Mesenchymal stem cell (in vitro differentiated cells and primary cell): ENCODE results near the gene COL23A1.

Experiments used
- DNase-seq: peaks from one replicate; pipeline ENCODE4 v3.0.0-alpha.2; 2013
- H2AFZ ChIP-seq: one replicate; pipeline ENCODE4 v1.6.1; 2013; ENCODE audit warnings: low read depth, mild to moderate bottlenecking, control low read depth, inconsistent platforms, low read length, moderate library complexity
- H2AK5ac ChIP-seq: 2 replicates; pipeline ENCODE4 v1.6.1; 2013; ENCODE audit warnings: low read length, moderate library complexity, mild to moderate bottlenecking, inconsistent platforms; ENCODE audit not compliant: severe bottlenecking
- H2BK120ac ChIP-seq: one replicate; pipeline ENCODE4 v1.6.1; 2013; ENCODE audit warnings: low read depth, mild to moderate bottlenecking, inconsistent platforms, low read length, moderate library complexity
- H2BK12ac ChIP-seq, 2 experiments: one replicate each; pipeline ENCODE4 v1.6.1; 2013; ENCODE audit warnings: inconsistent platforms in 2 of 2, low read length in 2 of 2, mild to moderate bottlenecking in 2 of 2, moderate library complexity in 2 of 2, control low read depth in 1 of 2
- H2BK15ac ChIP-seq: one replicate; pipeline ENCODE4 v1.6.1; 2013; ENCODE audit warnings: mild to moderate bottlenecking, low read depth, inconsistent platforms; ENCODE audit not compliant: poor library complexity, severe bottlenecking
- H2BK5ac ChIP-seq: 2 replicates; pipeline ENCODE4 v1.6.1; 2013; ENCODE audit warnings: low read depth, mild to moderate bottlenecking, low read length, control low read depth, inconsistent platforms; ENCODE audit not compliant: poor library complexity, severe bottlenecking
- H3K14ac ChIP-seq, 2 experiments: one replicate each; pipeline ENCODE4 v1.6.1; 2013; ENCODE audit warnings: inconsistent platforms in 2 of 2, low read length in 2 of 2, control low read depth in 1 of 2, mild to moderate bottlenecking in 1 of 2, moderate library complexity in 1 of 2
- H3K18ac ChIP-seq, 2 experiments: one replicate each; pipeline ENCODE4 v1.6.1; 2013; ENCODE audit warnings: inconsistent platforms in 2 of 2, low read length in 2 of 2, control low read depth in 1 of 2, low read depth in 1 of 2, mild to moderate bottlenecking in 1 of 2
- H3K23ac ChIP-seq, 2 experiments: one replicate each; pipeline ENCODE4 v1.6.1; 2013; ENCODE audit warnings: inconsistent platforms in 2 of 2, low read length in 2 of 2, mild to moderate bottlenecking in 2 of 2, moderate library complexity in 2 of 2, control low read depth in 1 of 2
- H3K27ac ChIP-seq: 2 replicates; pipeline ENCODE4 v1.5.1; 2013; ENCODE audit warnings: mild to moderate bottlenecking, moderate library complexity, low read length, control low read depth, inconsistent platforms; ENCODE audit not compliant: poor library complexity, severe bottlenecking
- H3K27me3 ChIP-seq, 2 experiments: 2 replicates each; pipeline versions ENCODE4 v1.6.1 to v1.7.0; 2013; ENCODE audit warnings: low read length in 2 of 2, mild to moderate bottlenecking in 2 of 2, moderate library complexity in 2 of 2, control low read depth in 1 of 2, inconsistent platforms in 1 of 2; ENCODE audit not compliant: control insufficient read depth in 1 of 2, insufficient read depth in 1 of 2
- H3K36me3 ChIP-seq, 2 experiments: 2 replicates each; pipeline versions ENCODE4 v1.6.1 to v1.7.0; 2013; ENCODE audit warnings: low read length in 2 of 2, control low read depth in 1 of 2, inconsistent platforms in 1 of 2, low read depth in 1 of 2, mild to moderate bottlenecking in 1 of 2; ENCODE audit not compliant: insufficient read depth in 2 of 2, control insufficient read depth in 1 of 2
- H3K4ac ChIP-seq, 2 experiments: one replicate each; pipeline ENCODE4 v1.6.1; 2013; ENCODE audit warnings: inconsistent platforms in 2 of 2, low read length in 2 of 2, mild to moderate bottlenecking in 2 of 2, moderate library complexity in 2 of 2, control low read depth in 1 of 2, low read depth in 1 of 2
- H3K4me1 ChIP-seq: 2 replicates; pipeline ENCODE4 v1.6.1; 2013; ENCODE audit warnings: low read depth, low read length, control low read depth; ENCODE audit not compliant: control insufficient read depth, insufficient read depth
- H3K4me2 ChIP-seq: 2 replicates; pipeline ENCODE4 v1.6.1; 2013; ENCODE audit warnings: low read length, mild to moderate bottlenecking, inconsistent platforms; ENCODE audit not compliant: poor library complexity, severe bottlenecking
- H3K4me3 ChIP-seq, 2 experiments: 2 replicates each; pipeline versions ENCODE4 v1.5.1 to v1.7.0; 2013; ENCODE audit warnings: low read length in 2 of 2, mild to moderate bottlenecking in 2 of 2, control low read depth in 1 of 2, low read depth in 1 of 2; ENCODE audit not compliant: insufficient read depth in 1 of 2
- H3K79me1 ChIP-seq: replicated peaks from 2 replicates; pipeline ENCODE4 v1.6.1; 2013; ENCODE audit warnings: mild to moderate bottlenecking, control low read depth, low read length, inconsistent platforms; ENCODE audit not compliant: poor library complexity, severe bottlenecking
- H3K9ac ChIP-seq: 2 replicates; pipeline ENCODE4 v1.7.0; 2013; ENCODE audit warnings: mild to moderate bottlenecking, low read length, moderate library complexity
- H3K9me3 ChIP-seq: 2 replicates; pipeline ENCODE4 v1.7.0; 2013; ENCODE audit warnings: mild to moderate bottlenecking, low read length; ENCODE audit not compliant: control insufficient read depth
- H4K8ac ChIP-seq: one replicate; pipeline ENCODE4 v1.6.1; 2013; ENCODE audit warnings: inconsistent platforms, mild to moderate bottlenecking, low read length, moderate library complexity
- H4K91ac ChIP-seq: one replicate; pipeline ENCODE4 v1.6.1; 2013; ENCODE audit warnings: mild to moderate bottlenecking, low read length, inconsistent platforms
- WGBS: methylation state at CpG from one replicate; pipeline ENCODE4 v1.1.7; 2013; ENCODE audit warnings: mixed read lengths; 5-methylcytosine and 5-hydroxymethylcytosine counted together

The COL23A1 gene

DNA sequence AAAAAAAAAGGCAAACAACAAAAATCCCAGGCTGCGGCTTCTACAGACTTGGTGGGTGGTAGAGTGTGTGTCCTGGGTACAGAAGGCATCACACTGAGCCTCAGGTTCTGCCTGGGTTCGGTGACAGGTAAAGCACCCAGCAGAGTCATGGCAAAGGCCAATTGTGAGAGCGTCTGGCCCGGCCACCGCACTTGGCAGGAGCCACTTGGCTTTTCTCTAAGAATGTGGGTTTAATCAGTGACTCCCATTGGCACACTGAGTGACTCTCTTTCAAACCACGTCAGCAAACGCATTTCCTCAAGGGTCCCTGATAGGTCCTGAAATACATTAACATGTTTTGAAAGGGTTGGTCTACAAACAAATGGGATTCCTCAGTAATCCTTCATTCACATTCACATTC lies 17.0 kb downstream of the COL23A1 start:
- Histone ChIP-seq H2AK5ac (no peak overlapping the region), H3K18ac (no peak overlapping the region), H3K4me1 (peaks cover 2% of the 10 kb centered on the region), H3K4ac (no peak overlapping the region), H4K91ac (no peak overlapping the region), H2BK5ac (no peak overlapping the region), H2BK15ac (no peak overlapping the region), H2AFZ (no peak overlapping the region), H3K4me2 (no peak overlapping the region), H3K23ac (no peak overlapping the region), H2BK120ac (no peak overlapping the region), H3K9me3 (peaks cover 11% of the 10 kb centered on the region), H3K4me3 (no peak overlapping the region), H3K14ac (no peak overlapping the region), H3K27me3 (peaks cover 9 to 20% of the 10 kb centered on the region in 2 experiments), H4K8ac (no peak overlapping the region), H3K27ac (no peak overlapping the region), H2BK12ac (no peak overlapping the region), H3K9ac (no peak overlapping the region), H3K79me1 (no peaks in the 10 kb centered on the region), H3K36me3 (no peaks in the 10 kb centered on the region)
- WGBS: 80% methylated on average over 7 of the region's 7 CpGs
- DNase-seq: no peak

DNA sequence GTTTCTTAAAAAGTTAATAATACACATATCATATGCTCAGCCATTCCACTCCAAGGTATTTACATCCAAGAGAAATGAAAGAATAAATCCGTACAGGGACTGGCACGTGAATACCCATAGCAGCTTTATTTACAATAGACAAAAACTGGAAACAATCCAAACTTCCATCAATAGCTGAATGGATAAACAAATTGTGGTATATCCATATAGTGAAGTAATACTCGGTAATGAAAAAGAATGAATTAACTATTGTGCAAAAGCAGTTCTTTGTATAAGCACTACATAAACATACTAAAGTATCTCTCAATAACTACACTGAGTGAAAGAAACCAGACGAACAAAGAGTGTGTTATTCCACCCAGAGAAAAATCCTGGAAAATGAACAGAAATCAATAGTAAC lies 17.6 kb downstream of the COL23A1 start:
- no peak overlapping the region for H2BK120ac ChIP-seq
- H2BK5ac ChIP-seq: no peak overlapping the region
- H3K9me3 ChIP-seq: peaks cover 11% of the 10 kb centered on the region
- H3K4me2 ChIP-seq: no peak overlapping the region
- no peak overlapping the region for H3K9ac ChIP-seq
- peaks cover 2% of the 10 kb centered on the region for H3K4me1 ChIP-seq
- H3K4me3 ChIP-seq: no peak overlapping the region
- no peak for DNase-seq
- no peak overlapping the region for H3K14ac ChIP-seq
- no peaks in the 10 kb centered on the region for H3K79me1 ChIP-seq
- H4K8ac ChIP-seq: no peak overlapping the region
- no peak overlapping the region for H3K27ac ChIP-seq
- H3K23ac ChIP-seq: no peak overlapping the region
- no peak overlapping the region for H2AFZ ChIP-seq
- H3K27me3 ChIP-seq: peaks cover 9 to 19% of the 10 kb centered on the region in 2 experiments
- H2AK5ac ChIP-seq: no peak overlapping the region
- no peak overlapping the region for H3K18ac ChIP-seq
- no peak overlapping the region for H3K4ac ChIP-seq
- no peak overlapping the region for H2BK12ac ChIP-seq
- no peak overlapping the region for H2BK15ac ChIP-seq
- no peaks in the 10 kb centered on the region for H3K36me3 ChIP-seq
- 87% methylated on average over 2 of the region's 4 CpGs for WGBS
- H4K91ac ChIP-seq: no peak overlapping the region

DNA sequence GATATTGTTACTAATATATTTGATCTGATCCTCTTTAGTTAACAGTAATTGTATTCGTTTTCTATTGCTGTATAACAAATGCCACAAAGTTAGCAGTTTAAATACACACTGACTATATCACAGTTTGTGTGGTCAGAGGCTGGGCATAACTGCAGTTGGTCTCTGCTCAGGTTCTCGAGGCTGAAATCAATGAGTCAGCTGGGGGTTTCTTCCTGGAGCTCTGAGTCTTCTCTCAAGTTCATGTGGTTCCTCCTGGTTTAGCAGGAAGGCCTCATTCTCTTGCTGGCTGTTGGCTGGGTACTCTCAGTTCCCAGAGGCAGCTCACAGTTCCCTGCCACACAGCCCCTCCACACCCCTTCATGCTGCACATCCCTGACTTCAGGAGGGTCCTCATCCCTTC lies 20.7 kb downstream of the COL23A1 start:
- Histone ChIP-seq H3K4me3 (no peak overlapping the region), H2BK120ac (no peak overlapping the region), H3K4me2 (no peak overlapping the region), H4K91ac (no peak overlapping the region), H2BK5ac (no peak overlapping the region), H3K9ac (no peak overlapping the region), H3K79me1 (no peaks in the 10 kb centered on the region), H3K23ac (no peak overlapping the region), H3K27me3 (peaks cover 0 to 12% of the 10 kb centered on the region in 2 experiments), H3K4ac (no peak overlapping the region), H4K8ac (no peak overlapping the region), H3K18ac (no peak overlapping the region), H3K14ac (no peak overlapping the region), H3K4me1 (no peaks in the 10 kb centered on the region), H3K27ac (no peak overlapping the region), H2AFZ (no peak overlapping the region), H3K36me3 (no peaks in the 10 kb centered on the region), H3K9me3 (peaks cover 11% of the 10 kb centered on the region), H2BK15ac (no peak overlapping the region), H2BK12ac (no peak overlapping the region), H2AK5ac (no peak overlapping the region)
- no peak for DNase-seq
- WGBS: 40% methylated on average over 1 of the region's 2 CpGs

DNA sequence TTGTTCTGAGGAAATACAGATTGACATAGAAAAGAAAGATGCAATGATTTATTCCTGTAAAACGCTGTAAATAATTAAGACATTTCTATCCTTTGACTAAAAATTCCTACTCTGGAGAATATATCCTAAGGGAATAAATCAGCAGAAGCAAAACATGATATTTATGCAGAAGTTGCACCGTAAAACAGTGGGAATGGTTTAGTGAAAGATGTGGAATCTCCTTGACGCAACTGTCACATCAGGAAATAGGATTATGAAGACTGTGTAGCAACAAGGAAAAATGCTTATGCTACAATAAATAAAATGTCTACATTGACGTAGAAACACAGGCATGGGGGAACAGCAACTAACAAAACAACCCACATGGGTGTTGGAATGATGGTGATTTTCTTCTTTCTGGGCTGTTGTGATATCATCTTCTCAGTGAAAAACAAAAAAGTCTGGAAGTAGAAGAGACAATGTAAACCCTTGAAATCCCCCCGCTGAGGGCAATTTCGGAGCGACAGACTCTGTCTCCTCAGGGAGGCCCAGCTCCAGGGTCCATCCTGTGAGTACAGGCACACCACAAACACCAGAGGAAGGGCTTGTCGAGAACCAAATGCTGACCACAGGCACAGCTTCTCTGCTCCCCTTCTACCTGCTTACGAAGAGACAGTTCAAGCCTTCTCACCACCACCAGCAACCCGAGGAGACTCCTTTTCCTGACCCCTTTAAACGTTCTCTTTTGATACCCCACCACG lies 25.2 kb downstream of the COL23A1 start:
- no peaks in the 10 kb centered on the region for H3K79me1 ChIP-seq
- H3K27ac ChIP-seq: no peak overlapping the region
- H3K4me1 ChIP-seq: no peaks in the 10 kb centered on the region
- no peak overlapping the region for H2BK120ac ChIP-seq
- no peak overlapping the region for H2BK5ac ChIP-seq
- 39% methylated on average over 8 of the region's 12 CpGs for WGBS
- H3K14ac ChIP-seq: no peak overlapping the region
- no peak overlapping the region for H2AFZ ChIP-seq
- H2BK15ac ChIP-seq: no peak overlapping the region
- H3K27me3 ChIP-seq: peaks cover 0 to 16% of the 10 kb centered on the region in 2 experiments
- no peaks in the 10 kb centered on the region for H3K36me3 ChIP-seq
- DNase-seq: no peak
- no peak overlapping the region for H3K4me2 ChIP-seq
- H3K4me3 ChIP-seq: no peak overlapping the region
- peaks cover 5% of the 10 kb centered on the region for H3K9me3 ChIP-seq
- H3K23ac ChIP-seq: no peak overlapping the region
- H3K18ac ChIP-seq: no peak overlapping the region
- no peak overlapping the region for H3K4ac ChIP-seq
- H4K8ac ChIP-seq: no peak overlapping the region
- no peak overlapping the region for H2BK12ac ChIP-seq
- no peak overlapping the region for H4K91ac ChIP-seq
- no peak overlapping the region for H3K9ac ChIP-seq
- no peak overlapping the region for H2AK5ac ChIP-seq
